ENCODE data around the gene PHLDB3. TPM values are rescaled to one million over a fixed set of nuclear protein-coding genes. Genes with fewer than 3 reads are reported as not detected.

PHLDB3 gene
- total RNA-seq, 4 donors from 2014 or later: 10.2 to 28.7 (median 16.5) TPM

GRCh38 chr19:43462785-43463380 lies 41.7 kb downstream of the PHLDB3 start:
- 14 to 88% methylated on average over 1 to 29 of the region's 33 CpGs for WGBS, 2 donors (ENCODE audit: low coverage in 1 of 2)
- H3K4me3 ChIP-seq: peak overlapping the region in 3 of 4 donors; percentile 44 to 64 (median 57)
- H3K27me3 ChIP-seq: no peaks in the 10 kb centered on the region
- H3K27ac ChIP-seq: peak overlapping the region; percentile 80 to 88 (median 86)
- in situ Hi-C loops (cut with MboI; ENCODE audit: low pct_ligation_motif_present in 1 of 4, low pct_unique_long_range_greater_than_20kb in 1 of 4, low sequenced_read_pairs in 3 of 4): no loop called here
- TF ChIP-seq POLR2A (IDR thresholded peaks at IDR 0.05): no peak
- TF ChIP-seq EP300 (IDR thresholded peaks at IDR 0.05; ENCODE audit: low read depth): no peak
- TF ChIP-seq POLR2AphosphoS5 (IDR thresholded peaks at IDR 0.05): no peak
- no peak for TF ChIP-seq CTCF (IDR thresholded peaks at IDR 0.05)
- no peak for DNase-seq
- H3K9me3 ChIP-seq: no peaks in the 10 kb centered on the region
- no peaks in the 10 kb centered on the region for H3K36me3 ChIP-seq
- peaks cover 3 to 29% (median 12%) of the 10 kb centered on the region in 4 donors for H3K4me1 ChIP-seq
- intact Hi-C loops (cut with DNase I; ENCODE audit: low total_unique reads): no loop called here

- in situ Hi-C loops (cut with MboI; ENCODE audit: low pct_ligation_motif_present in 1 of 4, low pct_unique_long_range_greater_than_20kb in 1 of 4, low sequenced_read_pairs in 3 of 4): no loop called here
Measured at GRCh38 chr19:43462383-43462782, 42.2 kb downstream of the PHLDB3 start.

DNA sequence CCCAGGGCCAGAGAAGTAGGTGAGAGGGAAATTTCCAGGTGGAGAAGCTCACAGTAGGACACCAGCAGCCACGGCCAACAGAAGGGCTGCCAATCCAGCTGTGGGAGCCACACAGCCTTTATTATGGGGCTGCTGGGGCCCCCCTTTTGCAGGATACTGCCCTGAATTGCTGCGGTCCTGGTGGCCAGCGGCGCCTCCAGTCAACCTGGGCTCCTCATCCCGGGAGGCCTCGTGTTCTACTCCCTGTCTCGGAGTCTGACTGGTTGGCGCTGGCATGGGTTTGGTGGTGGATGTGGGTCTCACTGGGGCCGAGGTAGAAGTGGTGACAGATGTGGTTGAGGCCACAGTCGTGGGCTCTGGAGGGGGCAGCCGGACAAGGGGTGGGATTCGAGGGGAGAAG lies 43.2 kb downstream of the PHLDB3 start:
- intact Hi-C loops (cut with DNase I; ENCODE audit: low total_unique reads): no loop called here
- no peak overlapping the region for H3K27ac ChIP-seq
- no peaks in the 10 kb centered on the region for H3K27me3 ChIP-seq
- H3K36me3 ChIP-seq: no peaks in the 10 kb centered on the region
- 90% methylated on average over 12 of the region's 12 CpGs; no CpG with 5 or more reads in 1 of the 2 donors for WGBS, 2 donors (ENCODE audit: low coverage in 1 of 2)
- no peak overlapping the region for H3K4me3 ChIP-seq
- H3K4me1 ChIP-seq: peaks cover 3 to 26% (median 12%) of the 10 kb centered on the region in 4 donors
- H3K9me3 ChIP-seq: no peaks in the 10 kb centered on the region
- in situ Hi-C loops (cut with MboI; ENCODE audit: low pct_ligation_motif_present in 1 of 4, low pct_unique_long_range_greater_than_20kb in 1 of 4, low sequenced_read_pairs in 3 of 4): no loop called here
- no peak for DNase-seq
- no peak for TF ChIP-seq CTCF (IDR thresholded peaks at IDR 0.05)
- no peak for TF ChIP-seq EP300 (IDR thresholded peaks at IDR 0.05; ENCODE audit: low read depth)
- no peak for TF ChIP-seq POLR2AphosphoS5 (IDR thresholded peaks at IDR 0.05)
- TF ChIP-seq POLR2A (IDR thresholded peaks at IDR 0.05): no peak

More at GRCh38 chr19:43462383-43462782, 42.2 kb downstream of the PHLDB3 start:
- peaks cover 3 to 26% (median 12%) of the 10 kb centered on the region in 4 donors for H3K4me1 ChIP-seq
- H3K27ac ChIP-seq: peak overlapping the region in 2 of 4 donors; percentile 80 to 88
- no peak for DNase-seq
- no peaks in the 10 kb centered on the region for H3K9me3 ChIP-seq
- peak overlapping the region in 1 of 4 donors; percentile 64 for H3K4me3 ChIP-seq
- no peaks in the 10 kb centered on the region for H3K36me3 ChIP-seq
- no peaks in the 10 kb centered on the region for H3K27me3 ChIP-seq
- TF ChIP-seq POLR2A (IDR thresholded peaks at IDR 0.05) (no peak), EP300 (IDR thresholded peaks at IDR 0.05; ENCODE audit: low read depth) (no peak), POLR2AphosphoS5 (IDR thresholded peaks at IDR 0.05) (no peak), CTCF (IDR thresholded peaks at IDR 0.05) (no peak)
- WGBS, 2 donors (ENCODE audit: low coverage in 1 of 2): 91 to 94% methylated on average over 7 of the region's 7 CpGs
- intact Hi-C loops (cut with DNase I; ENCODE audit: low total_unique reads): no loop called here

- WGBS, 2 donors (ENCODE audit: low coverage in 1 of 2): 70 to 81% methylated on average over 5 to 16 of the region's 16 CpGs
- in situ Hi-C loops (cut with MboI; ENCODE audit: low pct_ligation_motif_present in 1 of 4, low pct_unique_long_range_greater_than_20kb in 1 of 4, low sequenced_read_pairs in 3 of 4) (no loop called here), intact Hi-C loops (cut with DNase I; ENCODE audit: low total_unique reads) (no loop called here)
- TF ChIP-seq POLR2A (IDR thresholded peaks at IDR 0.05) (no peak), CTCF (IDR thresholded peaks at IDR 0.05) (no peak), EP300 (IDR thresholded peaks at IDR 0.05; ENCODE audit: low read depth) (no peak), POLR2AphosphoS5 (IDR thresholded peaks at IDR 0.05) (no peak)
- Histone ChIP-seq H3K4me1 (peaks cover under 1 to 30% (median 17%) of the 10 kb centered on the region in 4 donors), H3K27me3 (no peaks in the 10 kb centered on the region), H3K4me3 (no peak overlapping the region), H3K36me3 (no peaks in the 10 kb centered on the region), H3K27ac (no peak overlapping the region), H3K9me3 (no peaks in the 10 kb centered on the region)
- DNase-seq: no peak
Measured at GRCh38 chr19:43460362-43461016, 44.1 kb downstream of the PHLDB3 start.
